Breast epithelium (tissue), 3 donors: ENCODE measurements around the gene OR8G1.
"Not testable (repeated sequence)": the region's sequence is repeated elsewhere in the genome, so short reads cannot be mapped to it uniquely, and the experiment has no call there.

Source experiments
- POLR2A ChIP-seq: fragments of 450-650 bp; IDR thresholded peaks from one replicate; pipeline ENCODE4 v1.6.1; 2016; ENCODE audit warnings: antibody characterized with exemption, mild to moderate bottlenecking, moderate library complexity
- TF ChIP-seq, protein P1 (sequence below), 3 donors: fragments of 450-650 bp; IDR thresholded peaks; one replicate each; pipeline ENCODE4 v1.5.1; 2016 to 2017; ENCODE audit warnings: antibody characterized with exemption in 3 of 3, mild to moderate bottlenecking in 3 of 3, moderate library complexity in 3 of 3

DNA sequence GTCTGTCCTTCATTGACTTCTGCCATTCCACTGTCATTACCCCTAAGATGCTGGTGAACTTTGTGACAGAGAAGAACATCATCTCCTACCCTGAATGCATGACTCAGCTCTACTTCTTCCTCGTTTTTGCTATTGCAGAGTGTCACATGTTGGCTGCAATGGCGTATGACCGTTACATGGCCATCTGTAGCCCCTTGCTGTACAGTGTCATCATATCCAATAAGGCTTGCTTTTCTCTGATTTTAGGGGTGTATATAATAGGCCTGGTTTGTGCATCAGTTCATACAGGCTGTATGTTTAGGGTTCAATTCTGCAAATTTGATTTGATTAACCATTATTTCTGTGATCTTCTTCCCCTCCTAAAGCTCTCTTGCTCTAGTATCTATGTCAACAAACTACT lies 9.0 kb downstream of the OR8G1 start:
- TF ChIP-seq, protein P1, sequence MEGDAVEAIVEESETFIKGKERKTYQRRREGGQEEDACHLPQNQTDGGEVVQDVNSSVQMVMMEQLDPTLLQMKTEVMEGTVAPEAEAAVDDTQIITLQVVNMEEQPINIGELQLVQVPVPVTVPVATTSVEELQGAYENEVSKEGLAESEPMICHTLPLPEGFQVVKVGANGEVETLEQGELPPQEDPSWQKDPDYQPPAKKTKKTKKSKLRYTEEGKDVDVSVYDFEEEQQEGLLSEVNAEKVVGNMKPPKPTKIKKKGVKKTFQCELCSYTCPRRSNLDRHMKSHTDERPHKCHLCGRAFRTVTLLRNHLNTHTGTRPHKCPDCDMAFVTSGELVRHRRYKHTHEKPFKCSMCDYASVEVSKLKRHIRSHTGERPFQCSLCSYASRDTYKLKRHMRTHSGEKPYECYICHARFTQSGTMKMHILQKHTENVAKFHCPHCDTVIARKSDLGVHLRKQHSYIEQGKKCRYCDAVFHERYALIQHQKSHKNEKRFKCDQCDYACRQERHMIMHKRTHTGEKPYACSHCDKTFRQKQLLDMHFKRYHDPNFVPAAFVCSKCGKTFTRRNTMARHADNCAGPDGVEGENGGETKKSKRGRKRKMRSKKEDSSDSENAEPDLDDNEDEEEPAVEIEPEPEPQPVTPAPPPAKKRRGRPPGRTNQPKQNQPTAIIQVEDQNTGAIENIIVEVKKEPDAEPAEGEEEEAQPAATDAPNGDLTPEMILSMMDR (IDR thresholded peaks at IDR 0.05), result not testable (repeated sequence)
- not testable (repeated sequence) for TF ChIP-seq POLR2A
